A549 (cell line): ENCODE results near the gene ALKAL2. TPM values are rescaled to one million over a fixed set of nuclear protein-coding genes. Genes with fewer than 3 reads are reported as not detected.

Source experiments
- ATAC-seq, 2 experiments: fragments of 200-7000 bp in 1 of 2; fragments of >200 bp in 1 of 2; cut with Nextera tagmentation in 1 of 2; cut with Tn5 transposase in 1 of 2; 3 replicates each; pipeline versions ENCODE4 v1.8.0 to v1.9.1; 2018 to 2020; ENCODE audit warnings: mild to moderate bottlenecking in 1 of 2, moderate library complexity in 1 of 2
- CTCF ChIA-PET: fragments of 300-600 bp; sonication (Branson Sonifier 250); formaldehyde crosslinking; extraction: SDS; loops from one replicate; lab custom pipeline; 2021; ENCODE audit warnings: antibody characterized with exemption, inconsistent platforms; lab: Yijun Ruan, JAX
- POLR2A ChIA-PET: fragments of 350-600 bp; formaldehyde crosslinking; extraction: SDS; loops from one replicate; lab custom pipeline; 2021; ENCODE audit warnings: antibody characterized with exemption, inconsistent platforms; lab: Yijun Ruan, JAX
- DNase-seq, 2 experiments: peaks; one replicate each; pipeline versions ENCODE4 v3.0.0 to v3.0.0-alpha.2; 2011 to 2016; ENCODE audit warnings: low read depth in 1 of 2, low spot score in 1 of 2
- FAIRE-seq: peaks from 2 replicates; lab custom pipeline; 2011; peaks lifted over from hg19 to GRCh38; lab: Jason Lieb, UNC
- H3K27ac ChIP-seq, 2 experiments: fragments of >200 bp; sonication (Bioruptor Twin); formaldehyde crosslinking; 3 replicates each; pipeline ENCODE4 v1.5.1; 2016 to 2017
- H3K4me1 ChIP-seq: fragments of >200 bp; sonication (Bioruptor Twin); formaldehyde crosslinking; 3 replicates; pipeline ENCODE4 v1.6.1; 2016
- H3K4me2 ChIP-seq: fragments of >200 bp; sonication (Bioruptor Twin); formaldehyde crosslinking; 3 replicates; pipeline ENCODE4 v1.6.1; 2016
- H3K4me3 ChIP-seq: fragments of >200 bp; sonication (Bioruptor Twin); formaldehyde crosslinking; 3 replicates; pipeline ENCODE4 v1.5.1; 2016
- H3K9me3 ChIP-seq: fragments of >200 bp; sonication (Bioruptor Twin); formaldehyde crosslinking; 3 replicates; pipeline ENCODE4 v1.6.1; 2016
- BCL3 ChIP-seq: fragments of >200 bp; sonication (Bioruptor Twin); formaldehyde crosslinking; IDR thresholded peaks from 3 replicates; pipeline ENCODE4 v1.6.1; 2016
- BHLHE40 ChIP-seq: IDR thresholded peaks from 2 replicates; pipeline ENCODE4 v1.6.1; 2012; ENCODE audit warnings: low read depth, low read length, inconsistent platforms
- CBX2 ChIP-seq: fragments of 200-600 bp; sonication (generic); IDR thresholded peaks from 2 replicates; pipeline ENCODE4 v1.6.1; 2016; ENCODE audit warnings: low read depth, mild to moderate bottlenecking, borderline replicate concordance
- CBX8 ChIP-seq: fragments of 200-600 bp; sonication (generic); IDR thresholded peaks from 2 replicates; pipeline ENCODE4 v1.6.1; 2016
- CHD2 ChIP-seq: fragments of 150-350 bp; IDR thresholded peaks from 2 replicates; pipeline ENCODE4 v1.6.1; 2014; ENCODE audit warnings: low read length; ENCODE audit not compliant: partially characterized antibody
- CTCF ChIP-seq: fragments of >200 bp; sonication (Bioruptor Twin); formaldehyde crosslinking; IDR thresholded peaks from 3 replicates; pipeline ENCODE4 v1.5.1; 2016
- EP300 ChIP-seq, 2 experiments: fragments of >200 bp; sonication (Bioruptor Twin); formaldehyde crosslinking; IDR thresholded peaks; 2 replicates in 1 of 2; 3 replicates in 1 of 2; pipeline ENCODE4 v1.6.1; 2016 to 2017
- FOSB ChIP-seq: fragments of 250-450 bp; sonication (Bioruptor Pico); IDR thresholded peaks from 2 replicates; pipeline ENCODE4 v1.5.0; 2020; ENCODE audit warnings: mild to moderate bottlenecking, moderate library complexity
- FOSL2 ChIP-seq, 2 experiments: fragments of 450-650 bp in 1 of 2; fragments of >200 bp in 1 of 2; sonication (Bioruptor Twin) in 1 of 2; formaldehyde crosslinking; IDR thresholded peaks; 2 replicates each; pipeline versions ENCODE4 v1.5.0 to v1.6.1; 2016 to 2020; ENCODE audit warnings: mild to moderate bottlenecking in 1 of 2, moderate library complexity in 1 of 2
- FOXS1 ChIP-seq: fragments of 250-450 bp; sonication (Bioruptor Pico); IDR thresholded peaks from 2 replicates; pipeline ENCODE4 v1.5.0; 2020; ENCODE audit warnings: mild to moderate bottlenecking, moderate library complexity
- GATA3 ChIP-seq: IDR thresholded peaks from 2 replicates; pipeline ENCODE4 v1.6.1; 2012; ENCODE audit warnings: borderline replicate concordance
- HEYL ChIP-seq: fragments of 250-450 bp; sonication (Bioruptor Pico); IDR thresholded peaks from 2 replicates; pipeline ENCODE4 v1.8.0; 2021; ENCODE audit warnings: mild to moderate bottlenecking, moderate library complexity
- HOXB5 ChIP-seq: fragments of 250-450 bp; sonication (Bioruptor Pico); IDR thresholded peaks from 2 replicates; pipeline ENCODE4 v1.5.0; 2020; ENCODE audit warnings: mild to moderate bottlenecking, moderate library complexity
- JUN ChIP-seq, 2 experiments: fragments of >200 bp; sonication (Bioruptor Twin); formaldehyde crosslinking; IDR thresholded peaks; 2 replicates in 1 of 2; 3 replicates in 1 of 2; pipeline ENCODE4 v1.6.1; 2016 to 2017
- JUNB ChIP-seq: fragments of >200 bp; sonication (Bioruptor Twin); formaldehyde crosslinking; IDR thresholded peaks from 2 replicates; pipeline ENCODE4 v1.6.1; 2016
- MAZ ChIP-seq: fragments of 150-350 bp; IDR thresholded peaks from 2 replicates; pipeline ENCODE4 v1.6.1; 2014; ENCODE audit warnings: antibody characterized with exemption, low read depth, low read length, borderline replicate concordance
- MYC ChIP-seq: IDR thresholded peaks from 2 replicates; pipeline ENCODE4 v1.6.1; 2012; ENCODE audit warnings: mild to moderate bottlenecking, inconsistent platforms, low read length, improper control_type of control experiment, borderline replicate concordance
- NFE2L2 ChIP-seq: fragments of 150-350 bp; conservative IDR thresholded peaks from 2 replicates; pipeline ENCODE4 v1.6.1; 2014; ENCODE audit warnings: low read length
- POLR2AphosphoS2 ChIP-seq: conservative IDR thresholded peaks from 2 replicates; pipeline ENCODE4 v1.6.1; 2012; ENCODE audit warnings: low read length, improper control_type of control experiment, inconsistent platforms
- RAD21 ChIP-seq, 2 experiments: fragments of >200 bp in 1 of 2; sonication (Bioruptor Twin) in 1 of 2; formaldehyde crosslinking in 1 of 2; IDR thresholded peaks in 1 of 2; conservative IDR thresholded peaks in 1 of 2; 2 replicates in 1 of 2; 3 replicates in 1 of 2; pipeline ENCODE4 v1.6.1; 2012 to 2018; ENCODE audit warnings: inconsistent platforms in 1 of 2
- RARB ChIP-seq: fragments of 250-450 bp; sonication (Bioruptor Pico); IDR thresholded peaks from 2 replicates; pipeline ENCODE4 v1.8.0; 2021; ENCODE audit warnings: mild to moderate bottlenecking, moderate library complexity
- RNF2 ChIP-seq: fragments of 200-600 bp; sonication (generic); IDR thresholded peaks from 2 replicates; pipeline ENCODE4 v1.6.1; 2016; ENCODE audit warnings: low read depth, mild to moderate bottlenecking, antibody characterized with exemption, moderate library complexity, borderline replicate concordance
- TFCP2L1 ChIP-seq: fragments of 250-450 bp; sonication (Bioruptor Pico); IDR thresholded peaks from 2 replicates; pipeline ENCODE4 v1.5.0; 2021; ENCODE audit warnings: mild to moderate bottlenecking
- ZC3H11A ChIP-seq: fragments of 450-650 bp; IDR thresholded peaks from 2 replicates; pipeline ENCODE4 v1.6.1; 2014; ENCODE audit warnings: antibody characterized with exemption, mild to moderate bottlenecking
- ZNF302 ChIP-seq: fragments of 250-450 bp; sonication (Bioruptor Pico); IDR thresholded peaks from 2 replicates; pipeline ENCODE4 v1.9.0; 2021; ENCODE audit warnings: inconsistent platforms, mild to moderate bottlenecking, moderate library complexity
- WGBS: methylation state at CpG from one replicate; pipeline ENCODE4 v1.1.6; 2017; ENCODE audit errors: missing lambda C conversion rate; 5-methylcytosine and 5-hydroxymethylcytosine counted together
- polyA plus RNA-seq, 4 experiments: library from polyadenylated mRNA; depleted of rRNA in 3 of 4; stranded (reverse); fragments of >200 nt; fragmentation: RNase III in 1 of 4; extraction: RNeasy Plus Mini Kit Qiagen cat#74134 plus additional on column Dnase treatment in 1 of 4; gene quantifications; 2 replicates in 3 of 4; 3 replicates in 1 of 4; pipeline ENCODE4 v1.2.3, GENCODE V29; 2011 to 2017
- TF ChIP-seq, protein P1 (sequence below): fragments of >200 bp; sonication (Bioruptor Twin); formaldehyde crosslinking; IDR thresholded peaks from 2 replicates; pipeline ENCODE4 v1.6.1; 2016
- TF ChIP-seq, protein P2 (sequence below): fragments of 250-450 bp; sonication (Bioruptor Pico); IDR thresholded peaks from 2 replicates; pipeline ENCODE4 v1.5.0; 2021; ENCODE audit warnings: mild to moderate bottlenecking, moderate library complexity, borderline replicate concordance

The ALKAL2 gene
- polyA plus RNA-seq, 2 of the 4 experiments (the other 2 are of a cell fraction): not detected

DNA sequence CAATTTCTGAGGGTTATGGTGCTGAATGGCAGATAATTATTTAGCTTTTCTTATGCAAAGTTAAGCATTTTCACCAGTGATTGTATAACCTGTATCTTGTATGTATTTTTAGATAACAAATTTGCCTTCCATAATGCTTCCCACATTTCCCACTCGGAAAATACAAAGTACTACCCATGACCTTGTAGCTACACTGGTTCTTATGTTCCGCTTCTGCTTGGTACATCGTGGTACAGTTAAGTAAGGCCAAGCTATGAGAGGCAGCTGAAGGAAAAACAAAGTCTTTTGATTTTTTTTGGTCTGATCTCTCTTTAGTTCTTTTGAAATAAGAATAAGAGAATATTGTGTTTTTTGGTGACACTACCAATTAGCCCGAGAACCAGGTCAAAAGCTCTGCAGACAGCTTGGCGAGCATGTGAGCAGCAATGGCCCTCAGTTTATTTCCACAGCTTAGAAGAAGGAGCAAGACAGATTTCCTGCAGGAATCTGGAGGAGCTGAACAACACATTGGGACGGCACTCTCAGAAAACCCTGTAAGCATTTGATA, 50.8 kb downstream of the ALKAL2 start:
- Histone ChIP-seq H3K27ac (no peak overlapping the region), H3K4me1 (no peaks in the 10 kb centered on the region), H3K4me2 (no peak overlapping the region), H3K9me3 (no peaks in the 10 kb centered on the region), H3K4me3 (no peak overlapping the region)
- ChIA-PET POLR2A (no interaction called here), CTCF (interaction anchor here (0.7 to 2.2 kb wide), 4 partner anchors 8 to 54 kb away, joined by 3 to 13 read pairs (median 4); no protein-coding TSS in a partner anchor)
- DNase-seq: no peak
- no peak for ATAC-seq
- no peak for FAIRE-seq
- WGBS: 80% methylated on average over 6 of the region's 6 CpGs
- no peak for TF ChIP-seq RNF2
- TF ChIP-seq FOSL2 (IDR thresholded peaks at IDR 0.05): no peak
- no peak for TF ChIP-seq FOSL2 (CRISPR knock-in tag; IDR thresholded peaks at IDR 0.05)

DNA sequence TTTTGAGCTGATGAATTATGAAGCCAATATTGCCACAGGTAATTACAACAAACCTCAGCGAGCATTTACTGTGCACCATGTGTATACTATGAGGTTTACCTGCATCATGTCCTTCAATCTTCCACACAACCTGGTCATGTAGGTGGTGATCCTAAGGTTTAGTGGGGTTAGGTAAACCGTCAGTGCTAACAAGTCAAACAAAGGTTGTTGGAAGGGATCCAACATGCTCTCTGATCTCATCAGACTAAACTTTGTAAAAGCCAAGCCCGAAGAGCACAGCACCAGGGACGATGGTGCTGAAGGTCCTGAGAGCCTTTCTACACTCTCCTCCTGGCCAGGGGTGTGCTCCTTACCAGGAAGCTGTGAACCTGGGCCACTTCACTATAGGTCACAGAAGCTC, 53.5 kb downstream of the ALKAL2 start:
- no peak for FAIRE-seq
- Histone ChIP-seq H3K27ac (no peak overlapping the region), H3K4me1 (no peaks in the 10 kb centered on the region)
- WGBS: 53% methylated on average over 4 of the region's 4 CpGs
- TF ChIP-seq ZC3H11A (no peak), CBX8 (no peak), CHD2 (no peak), CTCF (no peak), MAZ (no peak), EP300 (IDR thresholded peaks at IDR 0.05) (no peak), NFE2L2 (no peak)
- TF ChIP-seq, protein P1, sequence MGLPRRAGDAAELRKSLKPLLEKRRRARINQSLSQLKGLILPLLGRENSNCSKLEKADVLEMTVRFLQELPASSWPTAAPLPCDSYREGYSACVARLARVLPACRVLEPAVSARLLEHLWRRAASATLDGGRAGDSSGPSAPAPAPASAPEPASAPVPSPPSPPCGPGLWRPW: no peak
- TF ChIP-seq, all 56 proteins: peak for 0
- ChIA-PET POLR2A (no interaction called here), CTCF (interaction anchor here (2.0 kb wide), 1 partner anchor 16 kb away, joined by 4 read pairs; no protein-coding TSS in a partner anchor)
- Histone ChIP-seq H3K4me3 (no peak overlapping the region), H3K4me2 (no peak overlapping the region), H3K9me3 (no peaks in the 10 kb centered on the region)
- ATAC-seq (no peak), DNase-seq (no peak)

- DNase-seq: no peak
- Histone ChIP-seq H3K4me3 (no peak overlapping the region), H3K4me2 (no peak overlapping the region), H3K9me3 (no peaks in the 10 kb centered on the region), H3K27ac (no peak overlapping the region), H3K4me1 (no peaks in the 10 kb centered on the region)
- WGBS: 68% methylated on average over 7 of the region's 7 CpGs
- ChIA-PET CTCF (interaction anchor here (2.0 kb wide), 1 partner anchor 18 kb away, joined by 4 read pairs; no protein-coding TSS in a partner anchor), POLR2A (no interaction called here)
- ATAC-seq: no peak
- no peak for TF ChIP-seq POLR2AphosphoS2
- no peak for TF ChIP-seq RAD21 (conservative IDR thresholded peaks at IDR 0.05 in 1 of 2, IDR thresholded peaks at IDR 0.05 in 1 of 2)
- TF ChIP-seq BCL3: no peak
- no peak for TF ChIP-seq BHLHE40
- TF ChIP-seq RARB (CRISPR knock-in tag): no peak
- TF ChIP-seq CBX2: no peak
- no peak for TF ChIP-seq ZC3H11A
- no peak for TF ChIP-seq TFCP2L1
- no peak for TF ChIP-seq FOSB (CRISPR knock-in tag)
- no peak for TF ChIP-seq HOXB5 (CRISPR knock-in tag)
- TF ChIP-seq FOXS1 (CRISPR knock-in tag): no peak
- no peak for TF ChIP-seq CBX8
- TF ChIP-seq GATA3: no peak
- TF ChIP-seq CHD2: no peak
- TF ChIP-seq, protein P2, sequence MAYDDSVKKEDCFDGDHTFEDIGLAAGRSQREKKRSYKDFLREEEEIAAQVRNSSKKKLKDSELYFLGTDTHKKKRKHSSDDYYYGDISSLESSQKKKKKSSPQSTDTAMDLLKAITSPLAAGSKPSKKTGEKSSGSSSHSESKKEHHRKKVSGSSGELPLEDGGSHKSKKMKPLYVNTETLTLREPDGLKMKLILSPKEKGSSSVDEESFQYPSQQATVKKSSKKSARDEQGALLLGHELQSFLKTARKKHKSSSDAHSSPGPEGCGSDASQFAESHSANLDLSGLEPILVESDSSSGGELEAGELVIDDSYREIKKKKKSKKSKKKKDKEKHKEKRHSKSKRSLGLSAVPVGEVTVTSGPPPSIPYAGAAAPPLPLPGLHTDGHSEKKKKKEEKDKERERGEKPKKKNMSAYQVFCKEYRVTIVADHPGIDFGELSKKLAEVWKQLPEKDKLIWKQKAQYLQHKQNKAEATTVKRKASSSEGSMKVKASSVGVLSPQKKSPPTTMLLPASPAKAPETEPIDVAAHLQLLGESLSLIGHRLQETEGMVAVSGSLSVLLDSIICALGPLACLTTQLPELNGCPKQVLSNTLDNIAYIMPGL (CRISPR knock-in tag): no peak
- no peak for TF ChIP-seq JUN (IDR thresholded peaks at IDR 0.05)
- no peak for TF ChIP-seq MYC
- TF ChIP-seq JUNB: no peak
- no peak for TF ChIP-seq HEYL (CRISPR knock-in tag)
- no peak for TF ChIP-seq ZNF302 (CRISPR knock-in tag)
- no peak for FAIRE-seq
Observed at GRCh38 chr2:233030-233429, 54.9 kb downstream of the ALKAL2 start.
